HG02943 (cell line): ENCODE data around the gene HSPA14.
"Not testable (repeated sequence)": the region's sequence is repeated elsewhere in the genome, so short reads cannot be mapped to it uniquely, and the experiment has no call there.

ENCODE experiments used
- ATAC-seq: cut with Tn5 transposase; IDR thresholded peaks from one replicate; pipeline ENCODE4 v1.9.1; 2021; ENCODE audit warnings: mild to moderate bottlenecking, low read depth, moderate library complexity; ENCODE audit not compliant: unreplicated experiment

The HSPA14 gene

GRCh38 chr10:14837003-14837756, 926 bp upstream of the HSPA14 start:
- no peak for ATAC-seq

- ATAC-seq: peak; percentile 10
These were observed 637 bp downstream of the HSPA14 start for GRCh38 chr10:14838582-14839304.

GRCh38 chr10:14839305-14839695, 1.2 kb downstream of the HSPA14 start:
- no peak for ATAC-seq

DNA sequence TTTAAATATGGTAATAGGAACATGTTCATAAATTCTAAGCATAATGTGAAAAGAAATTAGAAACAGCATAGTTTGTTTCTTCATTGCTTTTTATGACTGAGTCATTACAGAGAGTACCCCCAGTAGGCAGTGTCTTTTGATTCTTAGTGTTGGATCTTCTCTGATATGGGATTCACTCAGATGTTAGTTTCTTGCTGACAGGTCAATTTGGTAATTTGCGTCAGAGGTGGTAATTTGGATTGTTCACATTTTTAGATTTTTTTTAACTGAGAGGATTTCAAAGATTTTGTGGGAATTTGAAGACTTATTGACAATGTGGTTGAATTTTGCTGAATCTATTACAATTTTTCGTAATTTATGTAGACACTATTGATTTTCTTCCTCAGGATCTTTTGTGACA, 2.1 kb downstream of the HSPA14 start:
- no peak for ATAC-seq

DNA sequence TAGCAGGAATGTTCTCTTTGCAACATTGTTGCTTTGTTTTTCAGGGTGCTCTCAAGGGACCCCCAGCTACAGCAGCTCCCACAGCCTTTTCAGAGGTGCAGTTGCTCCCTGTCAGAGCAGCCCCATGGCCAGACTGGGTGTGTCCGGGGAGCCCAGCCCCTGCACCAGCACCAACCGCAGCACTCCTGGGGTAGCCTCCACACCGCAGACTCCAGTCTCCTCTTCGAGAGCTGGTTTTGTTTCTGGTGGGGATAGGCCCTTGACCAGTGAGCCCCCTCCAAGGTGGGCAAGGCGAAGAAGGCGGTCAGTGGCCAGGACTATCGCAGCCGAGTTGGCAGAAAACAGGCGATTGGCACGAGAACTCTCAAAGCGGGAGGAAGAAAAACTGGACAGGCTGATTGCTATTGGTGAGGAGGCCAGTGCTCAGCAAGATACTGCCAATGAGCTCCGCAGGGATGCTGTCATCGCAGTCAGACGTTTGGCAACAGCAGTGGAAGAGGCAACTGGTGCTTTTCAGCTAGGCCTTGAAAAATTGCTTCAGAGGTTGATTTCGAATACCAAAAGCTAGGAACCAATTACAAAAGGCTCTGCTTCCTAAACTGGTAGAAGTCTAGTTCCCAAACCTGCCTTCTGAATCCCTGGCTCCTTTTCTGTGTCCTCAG, 5.4 kb downstream of the HSPA14 start:
- ATAC-seq: no peak

DNA sequence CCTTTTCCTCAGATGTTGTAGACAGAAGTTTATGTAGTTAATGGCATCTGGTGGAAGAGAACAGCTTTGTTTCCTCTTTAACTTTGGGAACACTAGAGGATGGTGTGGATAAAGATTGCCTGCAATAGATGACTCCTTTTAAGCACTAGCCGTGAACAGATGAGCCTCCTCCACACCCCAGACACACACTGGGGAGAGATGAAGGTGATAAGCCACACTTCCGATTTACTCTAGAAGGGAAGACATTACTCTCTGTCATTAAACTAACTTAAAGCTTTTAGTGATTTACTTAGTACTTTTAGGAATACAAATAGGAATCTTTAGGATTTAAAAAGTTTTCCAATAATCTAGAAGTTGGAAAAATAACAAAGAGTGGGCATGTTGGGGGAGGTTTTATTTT, 6.8 kb downstream of the HSPA14 start:
- ATAC-seq: no peak

GRCh38 chr10:14852236-14852635, 14.1 kb downstream of the HSPA14 start:
- ATAC-seq: no peak

DNA sequence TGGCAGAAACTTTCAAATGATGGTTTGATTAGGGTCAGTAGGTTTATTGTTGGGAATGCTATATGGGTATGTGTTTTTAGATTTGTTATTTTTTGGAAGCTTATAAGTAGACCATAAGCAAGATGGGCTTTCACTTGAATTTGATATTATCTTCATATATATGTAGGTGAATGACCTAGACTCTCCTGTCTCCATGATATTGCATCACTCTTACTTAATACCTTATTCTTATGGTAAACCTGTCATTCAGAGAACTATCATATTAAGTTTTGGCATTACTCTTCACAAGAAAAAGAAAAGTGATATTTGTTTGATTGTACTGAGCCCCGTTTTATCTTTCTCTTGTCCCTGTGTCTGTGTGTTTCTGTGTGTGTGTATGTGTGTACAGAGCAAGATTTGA, 17.3 kb downstream of the HSPA14 start:
- no peak for ATAC-seq

- no peak for ATAC-seq
These were observed 20.3 kb downstream of the HSPA14 start for GRCh38 chr10:14858338-14858960.

DNA sequence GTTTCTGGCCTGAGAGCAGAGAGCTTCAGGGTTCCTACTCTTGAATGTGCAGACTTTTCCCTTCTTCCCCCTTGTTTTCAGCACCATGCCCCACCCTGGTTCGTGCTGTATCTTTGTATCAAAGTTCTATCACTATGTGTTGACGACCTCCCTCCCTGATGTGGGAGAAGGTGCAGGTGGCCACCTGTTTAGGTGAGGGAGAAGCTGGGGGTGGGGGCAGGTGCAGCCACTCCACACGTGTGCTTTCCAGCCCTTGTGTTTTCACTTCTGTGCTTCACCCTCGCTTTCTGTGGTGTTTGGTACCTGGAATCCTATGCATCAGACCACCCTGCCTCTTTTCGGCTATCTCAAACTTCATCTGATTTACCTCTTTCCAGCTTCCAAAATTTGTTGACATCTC, 20.9 kb downstream of the HSPA14 start:
- no peak for ATAC-seq

DNA sequence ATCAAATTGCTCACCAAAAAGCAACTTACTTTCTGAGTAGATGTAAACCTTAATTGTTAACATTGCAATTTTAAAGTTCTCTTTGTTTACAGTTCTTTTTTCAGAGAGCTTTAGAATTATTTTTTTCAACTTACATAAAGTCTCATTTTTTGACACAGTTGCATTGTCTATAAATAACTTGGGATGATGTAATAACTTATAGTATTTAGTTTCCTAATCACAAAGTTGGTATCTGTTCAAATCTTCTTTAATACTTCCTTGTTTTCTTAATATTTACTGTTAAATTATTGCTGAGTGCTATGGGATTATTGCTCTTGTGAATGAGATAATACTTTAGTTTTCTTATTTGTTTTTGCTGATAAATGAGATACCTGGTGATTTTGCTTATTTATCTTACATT, 21.7 kb downstream of the HSPA14 start:
- no peak for ATAC-seq

DNA sequence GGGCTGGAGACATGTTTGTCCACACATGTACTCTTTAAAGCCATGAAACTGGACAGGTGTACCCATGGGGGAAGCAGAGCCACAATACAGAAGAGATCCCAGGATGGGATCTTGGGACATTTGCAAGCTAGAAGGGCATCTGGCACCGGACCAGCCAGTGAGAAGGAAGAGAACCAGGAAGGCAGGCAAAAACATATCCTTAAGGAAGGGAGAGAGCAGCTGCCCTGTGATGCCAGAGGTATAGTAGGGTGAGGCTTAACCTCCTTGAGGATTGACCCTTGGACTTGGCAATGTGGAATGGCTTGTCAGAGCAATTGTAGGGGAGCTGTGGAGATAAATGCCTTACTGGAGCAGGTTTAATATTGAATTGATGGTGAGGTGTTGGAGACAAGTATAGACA, 22.7 kb downstream of the HSPA14 start:
- ATAC-seq: no peak

DNA sequence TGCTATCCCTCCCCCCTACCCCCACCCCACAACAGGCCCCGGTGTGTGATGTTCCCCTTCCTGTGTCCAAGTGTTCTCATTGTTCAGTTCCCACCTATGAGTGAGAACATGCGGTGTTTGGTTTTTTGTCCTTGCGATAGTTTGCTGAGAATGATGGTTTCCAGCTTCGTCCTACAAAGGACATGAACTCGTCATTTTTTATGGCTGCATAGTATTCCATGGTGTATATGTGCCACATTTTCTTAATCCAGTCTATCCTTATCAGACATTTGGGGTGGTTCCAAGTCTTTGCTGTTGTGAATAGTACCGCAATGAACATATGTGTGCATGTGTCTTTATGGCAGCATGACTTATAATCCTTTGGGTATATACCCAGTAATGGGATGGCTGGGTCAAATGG, 26.4 kb downstream of the HSPA14 start:
- not testable (repeated sequence) for ATAC-seq

DNA sequence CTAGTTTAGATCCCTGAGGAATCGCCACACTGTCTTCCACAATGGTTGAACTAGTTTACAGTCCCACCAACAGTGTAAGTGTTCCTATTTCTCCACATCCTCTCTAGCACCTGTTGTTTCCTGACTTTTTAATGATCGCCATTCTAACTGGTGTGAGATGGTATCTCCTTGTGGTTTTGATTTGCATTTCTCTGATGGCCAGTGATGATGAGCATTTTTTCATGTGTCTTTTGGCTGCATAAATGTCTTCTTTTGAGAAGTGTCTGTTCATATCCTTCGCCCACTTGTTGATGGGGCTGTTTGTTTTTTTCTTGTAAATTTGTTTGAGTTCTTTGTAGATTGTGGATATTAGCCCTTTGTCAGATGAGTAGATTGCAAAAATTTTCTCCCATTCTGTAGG, 26.8 kb downstream of the HSPA14 start:
- not testable (repeated sequence) for ATAC-seq

DNA sequence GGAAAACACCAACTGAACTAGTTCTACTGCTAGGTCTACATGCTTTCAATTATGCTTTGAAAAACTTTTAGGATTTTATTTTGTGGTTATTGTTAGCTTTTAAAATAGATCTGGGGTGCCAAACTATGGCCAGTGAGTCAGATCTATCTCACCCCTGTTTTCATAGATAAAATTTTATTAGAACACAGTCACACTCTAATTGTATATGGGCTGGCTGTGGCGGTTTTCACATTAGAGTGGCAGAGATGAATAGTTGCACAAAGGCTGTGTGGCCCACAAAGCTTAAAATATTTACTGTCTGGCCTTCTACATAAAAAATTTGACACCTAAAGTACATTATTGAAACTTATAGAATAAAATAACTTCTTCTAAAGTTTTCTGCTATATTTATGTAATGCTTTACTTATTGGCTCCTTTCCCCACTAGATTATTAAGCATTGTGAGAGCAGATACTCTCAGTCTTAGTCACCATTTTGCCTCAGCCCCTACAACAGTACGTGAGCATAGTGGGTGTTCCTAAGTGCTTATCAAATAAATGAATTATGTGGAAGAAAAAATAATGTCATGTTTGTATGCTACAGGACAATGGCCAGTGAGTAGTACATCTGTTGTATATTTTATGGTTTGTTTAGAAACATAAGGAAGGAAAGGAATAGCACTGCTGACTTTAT, 35.1 kb downstream of the HSPA14 start:
- no peak for ATAC-seq

DNA sequence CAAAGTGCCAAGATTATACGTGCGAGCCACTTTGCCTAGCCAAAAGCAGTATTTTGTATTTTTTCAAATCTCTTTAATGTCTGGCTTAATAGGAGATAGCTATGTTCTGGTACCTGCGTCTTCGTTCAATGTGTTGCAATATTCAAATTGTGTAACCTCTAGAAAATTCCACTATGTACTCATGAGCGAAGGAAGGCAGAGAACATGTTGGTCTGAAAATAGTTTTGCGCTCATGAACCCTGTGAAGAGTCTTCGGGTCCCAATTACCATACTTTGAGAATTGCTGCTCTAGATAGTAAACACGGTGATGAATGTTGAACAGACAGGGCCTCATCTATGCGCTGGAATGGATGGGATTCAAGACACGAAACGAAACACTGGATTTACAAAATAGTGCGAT, 37.8 kb downstream of the HSPA14 start:
- no peak for ATAC-seq

GRCh38 chr10:14876764-14877163, 38.7 kb downstream of the HSPA14 start:
- no peak for ATAC-seq

GRCh38 chr10:14878266-14879123, 40.4 kb downstream of the HSPA14 start, which contains the start of gene SUV39H2:
TSS of gene SUV39H2 (plus strand) at chr10:14878866. CDS start at chr10:14878889, 23 bp downstream.
- ATAC-seq: peak; percentile 88

DNA sequence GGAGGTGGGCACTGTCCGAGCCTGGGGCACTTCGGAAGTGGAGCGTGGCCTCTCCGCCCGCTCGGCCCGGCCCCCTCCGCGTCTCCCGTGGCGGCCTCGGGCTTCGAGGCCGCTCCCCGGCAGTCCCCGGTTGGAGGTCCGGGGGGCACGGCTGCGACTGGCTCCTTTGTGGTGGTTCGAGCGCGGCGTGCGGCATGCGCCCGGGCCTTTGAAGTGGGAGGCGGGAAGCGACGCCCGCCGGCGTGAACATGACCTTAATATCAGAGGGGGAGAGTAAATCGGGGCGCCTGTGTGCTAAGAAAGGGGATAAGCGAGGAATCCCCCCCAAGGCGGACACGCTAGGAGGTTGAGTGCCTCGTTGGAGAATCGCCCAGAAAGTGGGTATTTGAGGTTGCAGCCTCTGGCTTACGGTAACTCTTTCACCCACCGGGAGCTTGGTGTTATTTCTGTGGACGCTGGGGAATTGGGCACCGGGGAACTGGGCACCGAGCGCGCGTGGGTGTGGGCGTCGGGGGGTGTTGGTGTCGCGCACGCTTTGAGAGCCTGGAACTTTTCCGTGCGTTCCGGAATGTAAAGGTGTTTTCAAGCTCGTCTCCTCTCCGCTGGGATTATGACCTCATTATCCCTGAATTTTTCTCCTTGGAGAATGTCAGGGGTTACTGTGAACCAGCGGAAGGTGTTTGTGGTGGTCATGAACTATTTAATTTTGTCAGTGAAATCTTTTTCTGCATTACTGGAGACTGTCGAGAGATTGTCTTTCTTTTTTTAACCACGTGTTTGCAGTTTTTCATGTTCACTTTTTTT, 41.2 kb downstream of the HSPA14 start:
- peak; percentile 22 for ATAC-seq
